ENCODE data around the gene LDLRAD4. TPM values are rescaled to one million over a fixed set of nuclear protein-coding genes. Genes with fewer than 3 reads are reported as not detected.

The LDLRAD4 gene
- total RNA-seq, 1 experiment from 2014 or later, result 0.68 TPM

DNA sequence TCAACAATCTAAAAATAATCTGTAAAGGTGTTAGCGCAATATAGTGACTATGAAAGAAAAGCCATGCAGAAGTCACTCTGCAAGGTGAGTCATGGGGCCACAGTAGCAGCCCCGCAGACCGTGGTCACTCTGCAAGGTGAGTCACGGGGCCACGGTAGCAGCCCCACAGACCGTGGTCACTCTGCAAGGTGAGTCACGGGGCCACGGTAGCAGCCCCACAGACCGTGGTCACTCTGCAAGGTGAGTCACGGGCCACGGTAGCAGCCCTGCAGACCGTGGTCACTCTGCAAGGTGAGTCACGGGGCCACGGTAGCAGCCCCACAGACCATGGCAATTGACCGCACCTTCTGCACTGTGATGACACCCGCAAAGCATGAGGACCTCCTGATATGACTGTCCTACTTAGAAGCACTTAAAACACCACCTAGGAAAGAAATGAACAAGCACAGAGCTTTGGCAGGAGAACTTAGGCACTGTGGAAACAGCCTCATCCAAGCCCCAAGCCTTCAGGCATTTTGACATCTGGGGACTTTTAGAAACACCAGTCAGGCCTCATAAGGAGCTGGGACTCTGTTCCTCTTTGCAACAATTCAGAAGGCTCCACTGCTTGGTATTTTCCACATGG lies 70.1 kb downstream of the LDLRAD4 start:
- Histone ChIP-seq H3K4me1 (replicated peaks) (no peaks in the 10 kb centered on the region), H3K27me3 (replicated peaks) (0 out of 2 replicates have a peak, but pooled peaks cover 5% of the 10 kb centered on the region), H3K36me3 (no peaks in the 10 kb centered on the region), H3K9me3 (replicated peaks) (no peaks in the 10 kb centered on the region), H3K27ac (no peak overlapping the region), H3K4me3 (no peak overlapping the region)
- DNase-seq (ENCODE audit: low read depth in 1 of 2, low spot score in 2 of 2), result no peak

GRCh38 chr18:13289481-13290205 lies 71.1 kb downstream of the LDLRAD4 start:
- no peaks in the 10 kb centered on the region for H3K9me3 ChIP-seq (replicated peaks)
- H3K27ac ChIP-seq, result no peak overlapping the region
- H3K27me3 ChIP-seq (replicated peaks), result 0 out of 2 replicates have a peak, but pooled peaks cover 5% of the 10 kb centered on the region
- no peak overlapping the region for H3K4me3 ChIP-seq
- H3K36me3 ChIP-seq, result no peaks in the 10 kb centered on the region
- DNase-seq (ENCODE audit: low read depth in 1 of 2, low spot score in 2 of 2), result no peak
- H3K4me1 ChIP-seq (replicated peaks), result no peaks in the 10 kb centered on the region

DNA sequence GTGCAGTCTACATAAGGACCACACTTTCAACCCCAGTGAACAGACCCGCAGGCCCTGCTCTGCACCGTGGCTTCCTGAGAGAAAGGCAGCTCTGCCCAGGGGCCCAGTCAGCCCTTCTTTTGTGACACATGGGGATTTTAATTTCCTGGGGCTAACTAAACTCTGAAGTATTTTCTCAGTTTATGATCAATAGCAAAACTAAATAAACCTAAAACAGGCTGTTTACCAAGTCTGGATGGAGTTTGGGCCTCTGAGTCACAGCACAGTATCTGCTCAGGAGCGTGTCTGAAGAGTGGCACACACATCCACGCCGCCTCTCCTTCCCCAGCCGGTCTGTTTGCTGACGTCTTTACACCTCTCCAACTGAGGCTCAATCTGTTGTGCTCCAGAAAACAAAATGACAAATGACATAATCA lies 72.3 kb downstream of the LDLRAD4 start:
- Histone ChIP-seq H3K4me1 (replicated peaks) (no peaks in the 10 kb centered on the region), H3K9me3 (replicated peaks) (no peaks in the 10 kb centered on the region), H3K27me3 (replicated peaks) (0 out of 2 replicates have a peak, but pooled peaks cover 5% of the 10 kb centered on the region), H3K4me3 (no peak overlapping the region), H3K36me3 (no peaks in the 10 kb centered on the region), H3K27ac (no peak overlapping the region)
- no peak for DNase-seq (ENCODE audit: low read depth in 1 of 2, low spot score in 2 of 2)

DNA sequence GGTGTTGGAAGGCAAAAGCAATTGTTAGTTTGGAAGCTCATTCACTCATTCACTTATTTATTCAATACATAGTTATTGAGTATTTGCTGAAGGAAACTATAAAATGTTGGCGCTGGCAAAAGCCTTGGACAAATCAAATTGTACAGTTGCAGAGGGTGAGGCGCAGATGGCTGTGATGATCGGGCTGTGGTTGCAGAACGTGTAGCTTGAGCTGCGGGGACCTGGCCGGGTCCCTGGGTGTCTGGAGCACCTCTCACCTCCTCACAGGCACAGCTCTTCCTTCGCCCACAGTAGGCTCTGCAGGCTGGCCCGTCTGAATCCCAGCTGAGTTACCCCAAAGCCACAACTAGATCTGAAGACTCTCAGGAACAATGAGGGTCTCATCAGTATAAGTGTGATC lies 72.7 kb downstream of the LDLRAD4 start:
- Histone ChIP-seq H3K36me3 (no peaks in the 10 kb centered on the region), H3K4me3 (no peak overlapping the region), H3K27me3 (replicated peaks) (0 out of 2 replicates have a peak, but pooled peaks cover 5% of the 10 kb centered on the region), H3K9me3 (replicated peaks) (no peaks in the 10 kb centered on the region), H3K4me1 (replicated peaks) (no peaks in the 10 kb centered on the region), H3K27ac (no peak overlapping the region)
- no peak for DNase-seq (ENCODE audit: low read depth in 1 of 2, low spot score in 2 of 2)

DNA sequence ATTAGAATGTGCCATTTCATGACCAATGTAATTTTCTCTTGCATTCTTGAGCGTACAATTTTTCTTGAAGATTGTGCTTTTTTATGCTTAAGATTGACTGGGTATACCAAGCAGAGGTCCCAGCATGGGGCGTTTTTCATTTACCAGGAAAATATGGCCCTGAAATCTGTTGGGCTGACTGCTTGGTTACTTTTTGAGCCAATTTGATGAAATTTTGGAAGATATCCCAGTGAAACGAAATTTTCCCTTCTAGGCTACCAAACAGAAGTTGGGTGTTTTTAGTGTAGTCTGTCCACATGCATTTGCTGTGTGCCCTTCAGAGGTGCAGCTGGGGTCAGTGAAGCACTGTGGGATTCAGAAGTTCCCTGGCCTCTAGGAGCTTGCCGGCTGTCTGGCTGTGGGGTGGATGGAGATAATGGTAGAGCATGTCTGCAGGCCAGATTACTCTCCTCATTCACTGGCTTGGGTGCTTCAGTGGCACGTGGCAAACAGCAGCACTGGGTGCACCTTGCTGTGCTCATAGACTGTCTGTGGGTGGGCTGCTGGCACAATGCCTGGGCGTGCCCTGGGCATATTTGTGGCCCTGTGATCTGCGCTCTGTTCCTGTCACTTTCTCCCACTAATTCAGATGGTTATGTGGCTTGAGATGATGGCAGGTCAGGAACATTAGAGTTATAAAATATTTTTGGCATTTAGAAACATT lies 73.3 kb downstream of the LDLRAD4 start:
- Histone ChIP-seq H3K27ac (no peak overlapping the region), H3K36me3 (no peaks in the 10 kb centered on the region), H3K27me3 (replicated peaks) (0 out of 2 replicates have a peak, but pooled peaks cover 5% of the 10 kb centered on the region), H3K4me1 (replicated peaks) (no peaks in the 10 kb centered on the region), H3K4me3 (no peak overlapping the region), H3K9me3 (replicated peaks) (no peaks in the 10 kb centered on the region)
- DNase-seq (ENCODE audit: low read depth in 1 of 2, low spot score in 2 of 2), result no peak

DNA sequence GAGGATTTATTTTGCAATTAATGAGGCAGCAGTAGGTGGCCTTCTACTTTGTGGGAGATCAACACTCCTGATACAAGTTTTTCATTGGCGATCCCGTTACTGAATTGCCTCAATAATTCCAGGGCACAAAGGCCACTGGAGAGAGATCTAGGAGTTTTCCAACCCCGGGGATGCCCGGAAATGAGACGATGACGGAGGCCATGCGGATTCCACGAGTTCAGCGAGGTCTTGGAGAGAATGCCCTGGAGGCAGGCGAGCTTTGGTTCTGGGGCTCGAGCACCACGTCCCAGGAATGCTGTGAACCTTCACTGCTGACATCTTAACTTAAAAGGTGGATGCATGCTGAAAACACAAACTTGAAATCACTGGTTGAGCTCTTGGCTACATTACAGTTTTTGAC lies 74.2 kb downstream of the LDLRAD4 start:
- Histone ChIP-seq H3K27me3 (replicated peaks) (0 out of 2 replicates have a peak, but pooled peaks cover 3% of the 10 kb centered on the region), H3K4me1 (replicated peaks) (no peaks in the 10 kb centered on the region), H3K4me3 (no peak overlapping the region), H3K36me3 (no peaks in the 10 kb centered on the region), H3K27ac (no peak overlapping the region), H3K9me3 (replicated peaks) (no peaks in the 10 kb centered on the region)
- no peak for DNase-seq (ENCODE audit: low read depth in 1 of 2, low spot score in 2 of 2)

GRCh38 chr18:13294309-13294708 lies 75.7 kb downstream of the LDLRAD4 start:
- Histone ChIP-seq H3K4me1 (replicated peaks) (no peaks in the 10 kb centered on the region), H3K27ac (no peak overlapping the region), H3K27me3 (replicated peaks) (no peaks in the 10 kb centered on the region), H3K36me3 (no peaks in the 10 kb centered on the region), H3K4me3 (no peak overlapping the region), H3K9me3 (replicated peaks) (no peaks in the 10 kb centered on the region)
- DNase-seq (ENCODE audit: low read depth in 1 of 2, low spot score in 2 of 2), result no peak

- no peaks in the 10 kb centered on the region for H3K36me3 ChIP-seq
- H3K4me1 ChIP-seq (replicated peaks), result no peaks in the 10 kb centered on the region
Observed at GRCh38 chr18:13295894-13296293, 77.3 kb downstream of the LDLRAD4 start.

GRCh38 chr18:13296867-13297574 lies 78.5 kb downstream of the LDLRAD4 start:
- H3K4me3 ChIP-seq, result no peak overlapping the region
- no peaks in the 10 kb centered on the region for H3K9me3 ChIP-seq (replicated peaks)
- H3K27me3 ChIP-seq (replicated peaks), result no peaks in the 10 kb centered on the region
- no peak overlapping the region for H3K27ac ChIP-seq
- H3K4me1 ChIP-seq (replicated peaks), result no peaks in the 10 kb centered on the region
- DNase-seq (ENCODE audit: low read depth in 1 of 2, low spot score in 2 of 2), result no peak
- H3K36me3 ChIP-seq, result no peaks in the 10 kb centered on the region

More at GRCh38 chr18:13295894-13296293, 77.3 kb downstream of the LDLRAD4 start:
- no peak overlapping the region for H3K4me3 ChIP-seq
- no peak for DNase-seq (ENCODE audit: low read depth in 1 of 2, low spot score in 2 of 2)
- H3K27ac ChIP-seq, result no peak overlapping the region
- no peaks in the 10 kb centered on the region for H3K9me3 ChIP-seq (replicated peaks)
- H3K27me3 ChIP-seq (replicated peaks), result no peaks in the 10 kb centered on the region

DNA sequence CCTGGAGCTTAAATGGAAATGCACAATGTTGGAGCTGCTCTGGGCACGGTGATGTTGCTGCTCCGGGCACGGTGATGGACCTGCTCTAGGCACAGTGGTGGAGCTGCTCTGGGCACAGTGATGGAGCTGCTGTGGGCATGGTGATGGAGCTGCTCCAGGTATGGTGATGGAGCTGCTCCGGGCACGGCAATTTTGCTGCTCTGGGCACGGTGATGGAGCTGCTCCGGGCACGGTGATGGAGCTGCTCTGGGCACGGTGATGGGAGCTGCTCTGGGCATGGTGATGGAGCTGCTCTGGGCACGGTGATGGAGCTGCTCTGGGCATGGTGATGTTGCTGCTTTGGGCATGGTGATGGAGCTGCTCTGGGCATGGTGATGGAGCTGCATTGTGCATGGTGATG lies 79.7 kb downstream of the LDLRAD4 start:
- Histone ChIP-seq H3K27ac (no peak overlapping the region), H3K4me3 (no peak overlapping the region), H3K9me3 (replicated peaks) (no peaks in the 10 kb centered on the region), H3K27me3 (replicated peaks) (no peaks in the 10 kb centered on the region), H3K4me1 (replicated peaks) (no peaks in the 10 kb centered on the region), H3K36me3 (no peaks in the 10 kb centered on the region)
- DNase-seq (ENCODE audit: low read depth in 1 of 2, low spot score in 2 of 2), result no peak

DNA sequence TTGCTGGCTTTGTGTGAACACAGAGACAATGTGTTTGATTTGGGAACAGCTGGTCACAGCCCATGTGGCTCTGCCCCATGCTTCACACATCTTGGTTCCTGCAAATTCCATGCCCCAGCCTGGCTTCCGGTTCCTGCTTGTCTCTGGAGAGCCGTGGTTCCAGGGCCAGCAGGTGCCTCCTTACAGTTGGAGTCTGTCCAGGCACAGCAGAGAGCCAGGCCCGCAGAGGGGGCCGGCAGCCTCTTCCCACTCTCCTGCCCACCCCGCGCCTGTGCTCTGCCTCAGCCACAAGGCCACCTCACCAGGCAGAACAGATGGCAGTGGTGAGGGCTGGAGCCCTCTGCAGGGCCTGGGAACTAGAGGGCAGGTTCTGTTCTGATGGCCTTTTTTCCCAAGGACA lies 81.5 kb downstream of the LDLRAD4 start:
- Histone ChIP-seq H3K4me3 (no peak overlapping the region), H3K27me3 (replicated peaks) (no peaks in the 10 kb centered on the region), H3K4me1 (replicated peaks) (no peaks in the 10 kb centered on the region), H3K27ac (no peak overlapping the region), H3K9me3 (replicated peaks) (no peaks in the 10 kb centered on the region), H3K36me3 (no peaks in the 10 kb centered on the region)
- no peak for DNase-seq (ENCODE audit: low read depth in 1 of 2, low spot score in 2 of 2)

GRCh38 chr18:13300796-13301195 lies 82.2 kb downstream of the LDLRAD4 start:
- Histone ChIP-seq H3K9me3 (replicated peaks) (no peaks in the 10 kb centered on the region), H3K27ac (no peak overlapping the region), H3K4me3 (no peak overlapping the region), H3K4me1 (replicated peaks) (no peaks in the 10 kb centered on the region), H3K36me3 (no peaks in the 10 kb centered on the region), H3K27me3 (replicated peaks) (no peaks in the 10 kb centered on the region)
- no peak for DNase-seq (ENCODE audit: low read depth in 1 of 2, low spot score in 2 of 2)

DNA sequence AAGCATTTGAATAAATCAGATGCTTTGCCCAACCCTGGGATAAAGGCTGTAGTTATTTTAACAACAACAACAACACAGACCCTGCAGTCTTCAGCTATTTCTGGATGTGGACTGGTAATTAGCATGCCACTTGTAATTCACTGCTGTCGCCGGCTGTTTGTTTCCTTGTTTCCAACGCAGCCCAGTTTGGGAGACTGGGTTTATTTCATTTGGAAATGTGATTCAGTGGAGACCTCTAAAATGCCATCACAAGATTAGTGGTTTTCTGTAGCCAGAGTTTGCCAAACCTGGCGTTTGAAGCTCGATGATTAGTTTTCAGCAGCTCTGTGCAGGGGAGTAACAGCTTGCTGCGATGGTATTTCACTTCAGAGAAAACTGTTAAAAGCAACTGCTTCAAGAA lies 83.5 kb downstream of the LDLRAD4 start:
- no peak overlapping the region for H3K27ac ChIP-seq
- DNase-seq (ENCODE audit: low read depth in 1 of 2, low spot score in 2 of 2), result no peak
- H3K36me3 ChIP-seq, result no peaks in the 10 kb centered on the region
- H3K9me3 ChIP-seq (replicated peaks), result no peaks in the 10 kb centered on the region
- no peak overlapping the region for H3K4me3 ChIP-seq
- H3K27me3 ChIP-seq (replicated peaks), result no peaks in the 10 kb centered on the region
- H3K4me1 ChIP-seq (replicated peaks), result no peaks in the 10 kb centered on the region
